Measurements from ENCODE around the gene OPRM1.
"Not testable (repeated sequence)": the region's sequence is repeated elsewhere in the genome, so short reads cannot be mapped to it uniquely, and the experiment has no call there.

The OPRM1 gene

DNA sequence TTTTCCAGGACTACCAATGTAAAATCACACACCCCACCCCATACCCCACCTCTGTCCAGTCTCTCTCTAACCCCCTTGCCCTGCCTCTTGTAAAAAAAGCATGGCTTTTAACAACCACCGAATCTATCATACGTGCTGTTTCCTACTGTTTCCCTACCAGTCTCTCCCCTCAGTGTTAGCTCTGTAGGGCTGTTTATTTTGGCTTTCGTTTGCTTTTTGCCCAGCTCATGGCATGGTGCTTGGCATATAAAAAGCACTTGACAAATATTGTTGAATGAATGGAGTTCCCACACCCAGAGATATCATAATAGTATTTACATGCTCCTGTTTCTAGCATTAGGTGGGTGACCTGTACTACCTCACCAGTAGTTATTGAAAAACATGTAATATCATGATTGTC lies 148.2 kb downstream of the OPRM1 start:
- no peak for DNase-seq (ENCODE audit: low read depth)
- TF ChIP-seq, protein P1, sequence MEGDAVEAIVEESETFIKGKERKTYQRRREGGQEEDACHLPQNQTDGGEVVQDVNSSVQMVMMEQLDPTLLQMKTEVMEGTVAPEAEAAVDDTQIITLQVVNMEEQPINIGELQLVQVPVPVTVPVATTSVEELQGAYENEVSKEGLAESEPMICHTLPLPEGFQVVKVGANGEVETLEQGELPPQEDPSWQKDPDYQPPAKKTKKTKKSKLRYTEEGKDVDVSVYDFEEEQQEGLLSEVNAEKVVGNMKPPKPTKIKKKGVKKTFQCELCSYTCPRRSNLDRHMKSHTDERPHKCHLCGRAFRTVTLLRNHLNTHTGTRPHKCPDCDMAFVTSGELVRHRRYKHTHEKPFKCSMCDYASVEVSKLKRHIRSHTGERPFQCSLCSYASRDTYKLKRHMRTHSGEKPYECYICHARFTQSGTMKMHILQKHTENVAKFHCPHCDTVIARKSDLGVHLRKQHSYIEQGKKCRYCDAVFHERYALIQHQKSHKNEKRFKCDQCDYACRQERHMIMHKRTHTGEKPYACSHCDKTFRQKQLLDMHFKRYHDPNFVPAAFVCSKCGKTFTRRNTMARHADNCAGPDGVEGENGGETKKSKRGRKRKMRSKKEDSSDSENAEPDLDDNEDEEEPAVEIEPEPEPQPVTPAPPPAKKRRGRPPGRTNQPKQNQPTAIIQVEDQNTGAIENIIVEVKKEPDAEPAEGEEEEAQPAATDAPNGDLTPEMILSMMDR (conservative IDR thresholded peaks at IDR 0.05; ENCODE audit: control insufficient read depth, insufficient read depth, low read depth, low read length), result no peak

DNA sequence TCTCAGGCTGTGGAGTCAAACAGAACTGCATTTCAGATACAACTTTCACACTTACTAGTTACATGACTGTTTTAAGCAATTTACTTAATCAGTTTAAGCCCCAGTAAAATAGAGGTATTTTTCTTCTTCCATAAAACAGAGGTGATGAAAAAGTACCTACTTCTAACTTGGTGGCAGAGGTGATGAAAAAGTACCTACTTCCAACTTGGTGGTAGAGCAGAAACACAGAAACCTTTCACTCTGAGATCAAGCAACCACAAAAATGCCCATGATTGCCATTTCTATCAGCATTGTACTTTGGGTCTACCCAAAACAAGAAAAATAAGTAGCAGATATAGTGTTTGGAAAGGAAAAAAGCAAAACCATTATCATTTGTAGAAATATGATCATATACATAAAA lies 148.7 kb downstream of the OPRM1 start:
- DNase-seq (ENCODE audit: low read depth), result no peak
- TF ChIP-seq, protein P1 (conservative IDR thresholded peaks at IDR 0.05; ENCODE audit: control insufficient read depth, insufficient read depth, low read depth, low read length), result no peak
- no peak overlapping the region for H3K4me3 ChIP-seq (ENCODE audit: control insufficient read depth, low read depth, low read length)

More for the DNA sequence above, 148.2 kb downstream of the OPRM1 start:
- H3K4me3 ChIP-seq (ENCODE audit: control insufficient read depth, low read depth, low read length), result no peak overlapping the region

DNA sequence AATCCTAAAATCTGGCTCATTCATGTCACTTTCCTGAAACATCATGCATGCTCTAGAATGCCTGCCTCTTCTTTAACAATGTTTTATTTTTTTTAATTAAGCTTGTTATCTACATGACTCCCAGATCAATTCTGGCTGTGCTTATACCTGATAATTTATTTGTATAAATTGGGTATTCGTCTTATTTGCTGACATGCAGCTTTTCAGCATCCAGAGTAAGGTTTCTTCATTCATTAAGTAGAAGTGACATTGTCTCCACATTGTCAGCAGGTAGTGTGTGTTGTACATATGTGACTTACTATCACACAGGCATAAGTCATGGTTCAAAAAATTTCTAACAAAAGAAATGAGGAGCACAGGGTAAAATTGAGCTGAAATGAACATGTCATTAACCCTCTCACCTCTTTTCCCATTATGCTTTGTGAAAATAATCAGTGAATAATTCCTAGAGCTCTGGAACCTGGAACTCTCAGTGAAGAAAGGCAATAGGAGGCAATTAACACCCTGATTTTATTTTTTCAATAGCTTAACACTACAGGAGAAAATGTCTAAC lies 157.4 kb downstream of the OPRM1 start:
- H3K4me3 ChIP-seq (ENCODE audit: control insufficient read depth, low read depth, low read length), result no peak overlapping the region
- DNase-seq (ENCODE audit: low read depth), result no peak
- TF ChIP-seq, protein P1 (conservative IDR thresholded peaks at IDR 0.05; ENCODE audit: control insufficient read depth, insufficient read depth, low read depth, low read length), result no peak

DNA sequence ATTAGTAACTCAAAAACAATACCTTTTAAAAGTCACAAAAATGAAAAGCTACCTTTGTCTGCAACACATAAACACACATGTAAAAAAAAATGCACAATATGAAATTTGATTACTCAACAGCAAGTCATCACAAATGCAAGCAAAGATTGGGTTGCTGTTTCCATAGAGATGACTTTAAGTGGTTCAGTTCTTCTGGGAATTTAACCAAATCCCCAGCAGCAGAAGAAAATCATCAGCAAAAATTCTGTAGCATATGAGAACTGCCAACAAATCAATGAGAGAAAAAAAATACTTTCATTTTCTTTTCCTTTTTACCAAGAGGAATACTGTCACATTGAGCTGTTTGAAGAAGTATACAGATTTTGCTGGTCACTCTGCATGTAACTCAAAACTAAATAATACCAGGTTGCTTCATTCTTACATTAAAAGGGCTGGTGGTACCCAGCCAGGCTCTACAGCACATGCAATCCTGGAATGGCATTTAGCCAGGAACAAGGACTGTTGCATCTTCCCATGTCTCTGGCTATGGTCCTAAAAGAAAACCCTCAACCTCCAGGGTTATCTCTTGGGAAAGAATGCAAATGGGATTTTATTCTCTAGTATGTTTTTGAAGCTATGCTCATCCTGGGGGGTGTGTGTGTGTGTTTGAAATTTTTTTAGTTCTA lies 158.3 kb downstream of the OPRM1 start:
- peak; percentile 59 for DNase-seq (ENCODE audit: low read depth)
- TF ChIP-seq, protein P1 (conservative IDR thresholded peaks at IDR 0.05; ENCODE audit: control insufficient read depth, insufficient read depth, low read depth, low read length), result no peak
- no peak overlapping the region for H3K4me3 ChIP-seq (ENCODE audit: control insufficient read depth, low read depth, low read length)

DNA sequence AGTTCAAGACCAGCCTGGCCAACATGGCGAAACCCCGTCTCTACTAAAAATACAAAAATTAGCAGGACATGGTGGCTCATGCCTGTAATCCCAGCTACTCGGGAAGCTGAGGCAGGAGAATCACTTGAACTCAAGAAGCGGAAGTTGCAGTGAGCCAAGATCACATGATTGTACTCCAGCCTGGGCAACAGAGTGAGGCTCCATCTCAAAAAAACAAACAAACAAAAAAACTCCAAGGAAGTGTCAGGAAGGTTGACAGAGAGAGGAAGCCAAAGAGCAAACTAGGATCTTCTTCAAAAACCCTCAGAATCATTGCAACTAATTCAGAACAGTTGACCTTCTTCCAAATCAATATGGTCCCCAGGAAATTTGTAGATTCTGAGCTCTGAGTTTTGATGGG lies 162.6 kb downstream of the OPRM1 start:
- not testable (repeated sequence) for DNase-seq (ENCODE audit: low read depth); H3K4me3 ChIP-seq (ENCODE audit: control insufficient read depth, low read depth, low read length)

DNA sequence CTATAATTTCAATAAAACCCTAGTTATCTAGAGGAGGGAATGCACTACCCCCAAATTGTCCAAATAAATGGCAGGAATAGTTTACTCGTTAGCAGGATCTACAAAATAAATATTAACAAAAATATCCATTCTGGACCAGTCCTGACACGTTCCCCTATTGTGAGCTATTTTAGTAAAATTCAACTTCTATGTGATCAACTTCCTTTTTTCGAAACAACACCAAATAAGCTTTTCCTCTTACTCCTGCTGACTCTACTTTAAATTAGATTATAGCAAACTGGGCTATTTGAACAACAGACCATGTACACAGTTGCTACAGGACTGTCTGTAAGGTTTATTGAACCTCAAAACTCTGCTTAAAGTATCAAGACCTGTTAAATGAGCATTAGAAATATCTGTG lies 163.3 kb downstream of the OPRM1 start:
- TF ChIP-seq, protein P1 (conservative IDR thresholded peaks at IDR 0.05; ENCODE audit: control insufficient read depth, insufficient read depth, low read depth, low read length), result no peak
- DNase-seq (ENCODE audit: low read depth), result no peak
- no peak overlapping the region for H3K4me3 ChIP-seq (ENCODE audit: control insufficient read depth, low read depth, low read length)

DNA sequence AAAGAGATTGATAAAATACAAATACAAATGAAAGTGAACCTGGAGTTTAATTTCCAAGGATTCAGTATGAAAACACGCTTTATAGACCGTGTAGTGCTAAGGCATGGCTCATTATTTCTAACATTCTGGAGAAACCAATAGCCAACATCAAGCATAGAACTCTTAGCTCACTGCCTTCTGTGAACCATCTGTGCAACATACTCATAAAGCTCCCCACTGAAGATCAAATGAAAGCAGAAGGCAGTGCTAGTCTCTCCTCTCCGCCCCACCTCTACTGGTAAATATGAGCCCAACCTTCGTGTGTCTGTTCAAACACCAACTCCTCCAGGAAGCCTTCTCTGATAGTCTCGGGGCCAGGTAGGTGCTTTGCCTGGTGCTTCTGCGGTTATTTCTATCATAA lies 163.9 kb downstream of the OPRM1 start:
- no peak for DNase-seq (ENCODE audit: low read depth)
- TF ChIP-seq, protein P1 (conservative IDR thresholded peaks at IDR 0.05; ENCODE audit: control insufficient read depth, insufficient read depth, low read depth, low read length), result no peak
- H3K4me3 ChIP-seq (ENCODE audit: control insufficient read depth, low read depth, low read length), result no peak overlapping the region
